H1 (cell line): Measurements from ENCODE around the gene RSAD2.

Experiments
- CBX5 ChIP-seq: fragments of 300-800, 300-1000 bp; sonication (generic); IDR thresholded peaks from 2 replicates; pipeline ENCODE4 v1.7.1; 2016; ENCODE audit warnings: antibody characterized with exemption, low read length, low read depth
- CEBPB ChIP-seq: IDR thresholded peaks from 2 replicates; pipeline ENCODE4 v1.6.1; 2012; ENCODE audit warnings: low read depth, low read length
- CHD2 ChIP-seq: IDR thresholded peaks from 2 replicates; pipeline ENCODE4 v1.6.1; 2012; ENCODE audit warnings: low read length, improper control_type of control experiment
- CTCF ChIP-seq, 3 experiments: IDR thresholded peaks; 1 replicate in 2 of 3; 2 replicates in 1 of 3; pipeline versions ENCODE4 v1.5.1 to v1.6.1; 2011; ENCODE audit warnings: low read length in 3 of 3, mild to moderate bottlenecking in 3 of 3, inconsistent platforms in 2 of 3, low read depth in 1 of 3, moderate library complexity in 1 of 3; ENCODE audit not compliant: insufficient read depth in 1 of 3; ENCODE audit errors: control extremely low read depth in 1 of 3
- EZH2 ChIP-seq: fragments of 200-600 bp; sonication (generic); IDR thresholded peaks from 2 replicates; pipeline ENCODE4 v1.7.1; 2012; ENCODE audit warnings: low read depth, mild to moderate bottlenecking, moderate library complexity, low read length, inconsistent platforms; ENCODE audit not compliant: severe bottlenecking
- GABPA ChIP-seq: IDR thresholded peaks from 2 replicates; pipeline ENCODE4 v1.6.1; 2011; ENCODE audit warnings: mild to moderate bottlenecking, low read length, moderate library complexity, borderline replicate concordance; ENCODE audit not compliant: insufficient read depth
- JUN ChIP-seq: IDR thresholded peaks from 2 replicates; pipeline ENCODE4 v1.6.1; 2011; ENCODE audit warnings: low read depth, mild to moderate bottlenecking, improper control_type of control experiment, low read length
- JUND ChIP-seq: IDR thresholded peaks from 2 replicates; pipeline ENCODE4 v1.6.1; 2011; ENCODE audit warnings: mild to moderate bottlenecking, improper control_type of control experiment, low read length
- TAF1 ChIP-seq: IDR thresholded peaks from 2 replicates; pipeline ENCODE4 v1.6.1; 2011; ENCODE audit warnings: mild to moderate bottlenecking, low read depth, low read length

GRCh38 chr2:6941299-6942046 is 63.9 kb downstream of the RSAD2 start:
- TF ChIP-seq CTCF (IDR thresholded peaks at IDR 0.05; ENCODE audit: control extremely low read depth in 1 of 3, insufficient read depth in 1 of 3, low read depth in 1 of 3, low read length in 3 of 3), result no peak
- no peak for TF ChIP-seq CEBPB
- TF ChIP-seq GABPA, result no peak
- TF ChIP-seq JUN, result no peak
- no peak for TF ChIP-seq EZH2
- TF ChIP-seq CHD2, result no peak
- no peak for TF ChIP-seq JUND
- TF ChIP-seq TAF1, result no peak
- TF ChIP-seq CBX5, result no peak
